Activated T-cell treated with anti-CD3 and anti-CD28 coated beads, Interleukin-2, amount 50 U/mL, for 72 hours (primary cell): ENCODE results near the gene CST5. TPM values are rescaled to one million over a fixed set of nuclear protein-coding genes. Genes with fewer than 3 reads are reported as not detected.
"Not testable (repeated sequence)": the region's sequence is repeated elsewhere in the genome, so short reads cannot be mapped to it uniquely, and the experiment has no call there.

Experiments
- ATAC-seq, 2 donors: fragments of 150-1000 bp; cut with Tn5 transposase; replicated peaks in 1 of 2; 2 replicates each; pipeline ENCODE4 v1.10.0; 2021; ENCODE audit warnings: moderate library complexity in 2 of 2, mild to moderate bottlenecking in 1 of 2
- DNase-seq, 2 donors: peaks; one replicate each; pipeline ENCODE4 v3.0.0; 2021 to 2022; ENCODE audit warnings: mixed read lengths in 1 of 2
- H3K27ac Mint-ChIP-seq: one replicate; pipeline ENCODE4 v1.8.0; 2022; ENCODE audit warnings: mild to moderate bottlenecking, moderate library complexity, mixed read lengths
- H3K27me3 Mint-ChIP-seq: one replicate; pipeline ENCODE4 v1.8.0; 2022; ENCODE audit warnings: low read depth, mixed read lengths
- H3K36me3 Mint-ChIP-seq, 2 donors: one replicate each; pipeline ENCODE4 v1.8.0; 2022; ENCODE audit warnings: mixed read lengths in 2 of 2, mild to moderate bottlenecking in 1 of 2; ENCODE audit not compliant: insufficient read depth in 2 of 2
- H3K4me1 Mint-ChIP-seq: one replicate; pipeline ENCODE4 v1.8.0; 2022; ENCODE audit warnings: low read depth, mixed read lengths
- H3K4me3 Mint-ChIP-seq, 2 donors: one replicate each; pipeline ENCODE4 v1.8.0; 2022; ENCODE audit warnings: mild to moderate bottlenecking in 2 of 2, mixed read lengths in 2 of 2, moderate library complexity in 2 of 2
- H3K9me3 Mint-ChIP-seq, 2 donors: one replicate each; pipeline ENCODE4 v1.8.0; 2022; ENCODE audit warnings: mixed read lengths in 2 of 2
- total RNA-seq, 2 donors: library from RNA; stranded (reverse); gene quantifications; one replicate each; pipeline ENCODE4 v1.2.3, GENCODE V29; 2022

Gene CST5
- total RNA-seq, 2 donors from 2014 or later = not detected

DNA sequence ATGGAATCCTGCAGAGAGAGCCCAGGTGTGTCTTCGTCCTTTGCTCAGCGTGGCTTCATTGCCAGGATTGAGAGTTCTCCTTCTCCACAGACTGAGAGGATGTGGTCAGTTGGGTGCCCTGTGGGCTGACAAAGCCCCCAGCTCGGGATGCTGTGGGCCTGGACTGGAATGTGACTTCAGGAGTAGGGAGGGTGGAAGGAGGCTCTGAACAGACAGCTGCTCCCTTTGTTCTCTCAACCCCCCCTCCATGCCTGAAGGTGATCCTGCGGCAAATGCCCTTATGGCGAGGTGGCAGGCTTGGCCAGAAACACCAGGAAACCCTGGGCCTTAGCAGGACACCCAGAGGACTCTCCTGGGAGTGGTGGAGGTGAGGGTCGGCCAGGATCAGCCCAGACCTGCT is 1.8 kb upstream of the CST5 start:
- no peaks in the 10 kb centered on the region for H3K4me1 Mint-ChIP-seq
- no peak overlapping the region for H3K4me3 Mint-ChIP-seq
- no peak for DNase-seq
- H3K27me3 Mint-ChIP-seq = no peaks in the 10 kb centered on the region
- ATAC-seq = no peak
- no peaks in the 10 kb centered on the region for H3K9me3 Mint-ChIP-seq
- H3K27ac Mint-ChIP-seq = no peak overlapping the region
- no peaks in the 10 kb centered on the region for H3K36me3 Mint-ChIP-seq

DNA sequence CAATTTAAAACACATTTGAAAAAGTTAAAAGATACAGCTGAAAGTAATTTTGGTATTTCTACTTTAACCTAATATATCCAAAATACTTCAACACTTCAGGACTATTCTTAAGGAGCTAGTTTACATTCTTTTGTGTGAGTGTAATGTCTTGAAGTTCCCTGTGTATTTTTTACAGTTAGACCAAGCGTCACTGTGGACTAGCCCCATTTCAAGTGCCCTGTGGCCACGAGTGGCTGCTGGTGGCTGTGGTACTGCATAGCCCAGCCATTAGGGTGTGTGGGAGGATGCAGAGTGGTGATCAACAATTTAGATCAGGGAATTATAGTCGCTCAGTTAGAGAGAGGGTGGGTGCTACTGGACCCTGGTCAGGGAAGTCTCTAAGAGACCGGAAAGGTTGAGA is 869 bp upstream of the CST5 start:
- peaks cover 4% of the 10 kb centered on the region for H3K4me1 Mint-ChIP-seq
- DNase-seq = no peak
- H3K27me3 Mint-ChIP-seq = no peaks in the 10 kb centered on the region
- H3K36me3 Mint-ChIP-seq = no peaks in the 10 kb centered on the region
- no peak for ATAC-seq
- no peak overlapping the region for H3K4me3 Mint-ChIP-seq
- no peaks in the 10 kb centered on the region for H3K9me3 Mint-ChIP-seq
- H3K27ac Mint-ChIP-seq = no peak overlapping the region

DNA sequence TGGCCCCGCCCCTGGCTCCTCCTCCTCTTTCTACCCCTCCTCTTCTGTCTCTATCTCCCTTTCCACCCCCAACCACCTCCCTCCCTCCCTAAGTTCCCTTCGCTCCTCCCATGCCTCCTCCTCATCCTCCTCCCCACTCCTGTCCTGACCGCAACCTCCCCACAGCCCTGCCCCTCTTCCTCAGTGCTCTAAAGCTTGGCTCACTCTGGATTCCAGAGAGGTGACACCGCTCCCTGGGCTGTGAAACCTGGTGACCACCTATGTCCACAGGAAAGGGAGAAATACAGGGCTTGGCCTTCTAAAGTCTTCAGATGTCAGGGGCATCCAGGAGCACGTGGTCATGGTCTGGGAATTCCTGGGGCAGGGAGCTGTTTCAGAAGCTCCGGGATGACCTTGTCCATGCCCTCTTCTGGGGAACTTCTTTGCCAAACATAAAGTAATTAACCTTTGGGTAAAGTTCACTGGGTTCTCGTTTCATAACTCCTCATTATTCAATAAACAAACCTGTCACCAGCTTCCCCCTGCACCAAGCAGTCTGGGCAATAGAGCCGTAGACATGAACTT is 345 bp upstream of the CST5 start:
- ATAC-seq (no peak), DNase-seq (no peak)
- Mint-ChIP-seq H3K9me3 (no peaks in the 10 kb centered on the region), H3K27ac (no peak overlapping the region), H3K27me3 (no peaks in the 10 kb centered on the region), H3K4me3 (no peak overlapping the region), H3K36me3 (no peaks in the 10 kb centered on the region), H3K4me1 (peaks cover 9% of the 10 kb centered on the region)

DNA sequence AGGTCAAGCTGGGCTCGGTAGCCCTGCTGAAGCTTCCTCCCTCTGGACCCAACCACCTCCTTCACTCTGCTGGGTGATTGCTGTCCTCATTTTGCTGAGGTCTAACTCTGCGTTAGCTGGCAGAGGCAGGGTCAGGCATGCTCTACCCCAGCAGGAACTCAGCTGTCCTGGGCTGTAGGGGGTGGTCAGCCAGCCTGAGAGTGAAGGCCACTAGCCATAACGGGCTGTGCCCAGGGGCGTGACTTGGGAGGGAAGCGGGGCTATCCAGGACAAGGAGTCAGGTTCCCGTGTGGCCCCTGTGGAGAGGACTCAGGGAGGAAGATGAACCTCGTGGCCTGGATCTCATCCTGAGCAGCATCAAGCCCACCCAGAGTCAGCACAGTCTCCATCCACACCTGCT is 761 bp downstream of the CST5 start:
- no peak for ATAC-seq
- H3K4me3 Mint-ChIP-seq = no peak overlapping the region
- H3K9me3 Mint-ChIP-seq = no peaks in the 10 kb centered on the region
- H3K27me3 Mint-ChIP-seq = no peaks in the 10 kb centered on the region
- no peak for DNase-seq
- H3K4me1 Mint-ChIP-seq = peaks cover 20% of the 10 kb centered on the region
- H3K27ac Mint-ChIP-seq = no peak overlapping the region
- no peaks in the 10 kb centered on the region for H3K36me3 Mint-ChIP-seq

DNA sequence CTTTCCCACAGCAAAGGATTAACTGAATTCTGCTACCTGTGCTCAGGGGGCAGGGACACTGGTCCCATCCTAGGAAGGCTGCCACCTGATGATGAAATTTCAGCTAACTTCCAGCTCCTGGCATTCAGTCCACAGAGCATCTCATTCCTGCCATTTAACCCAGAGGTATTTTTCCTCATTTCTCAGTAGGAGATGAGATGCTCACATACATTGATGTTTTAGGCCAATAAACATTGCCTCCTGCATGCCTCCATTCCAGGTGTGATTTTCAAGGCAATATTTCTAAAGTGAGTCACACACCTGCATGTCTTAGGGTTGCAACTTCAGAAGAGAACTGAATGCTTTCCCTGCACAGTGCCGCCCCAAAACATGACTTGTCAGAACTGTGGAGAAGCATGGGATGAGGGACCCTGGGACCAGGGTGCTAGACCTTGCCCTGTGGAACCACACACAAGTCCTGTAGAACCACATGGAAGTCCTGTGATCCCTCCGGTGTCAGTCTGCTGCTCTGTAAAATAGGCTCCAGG is 1.5 kb downstream of the CST5 start:
- H3K27ac Mint-ChIP-seq, H3K4me3 Mint-ChIP-seq, ATAC-seq, H3K27me3 Mint-ChIP-seq, H3K9me3 Mint-ChIP-seq, H3K36me3 Mint-ChIP-seq, DNase-seq: not testable (repeated sequence)
- H3K4me1 Mint-ChIP-seq = peaks cover 27% of the 10 kb centered on the region

DNA sequence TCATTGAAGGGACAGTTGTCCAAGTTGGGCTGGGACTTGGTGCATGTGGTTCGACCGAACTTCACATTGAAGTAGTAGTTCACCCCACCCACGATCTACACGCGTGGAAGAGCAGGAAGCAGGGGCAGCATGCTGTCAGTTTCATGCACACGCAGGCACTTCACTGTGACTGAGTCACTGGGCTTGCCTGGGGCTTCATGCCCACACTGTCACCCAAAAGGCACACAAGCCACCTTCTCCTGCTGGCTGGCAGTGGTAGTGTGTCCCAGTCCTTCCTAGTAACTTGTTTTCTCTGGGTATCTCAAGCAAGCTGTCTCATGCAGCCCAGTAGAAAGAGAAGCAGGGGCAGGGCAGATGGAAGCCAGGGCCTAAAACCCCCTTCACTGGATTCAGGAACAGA is 2.0 kb downstream of the CST5 start:
- no peaks in the 10 kb centered on the region for H3K27me3 Mint-ChIP-seq
- no peak for DNase-seq
- no peaks in the 10 kb centered on the region for H3K9me3 Mint-ChIP-seq
- no peak for ATAC-seq
- no peak overlapping the region for H3K27ac Mint-ChIP-seq
- no peaks in the 10 kb centered on the region for H3K36me3 Mint-ChIP-seq
- H3K4me3 Mint-ChIP-seq = no peak overlapping the region
- peaks cover 33% of the 10 kb centered on the region for H3K4me1 Mint-ChIP-seq

DNA sequence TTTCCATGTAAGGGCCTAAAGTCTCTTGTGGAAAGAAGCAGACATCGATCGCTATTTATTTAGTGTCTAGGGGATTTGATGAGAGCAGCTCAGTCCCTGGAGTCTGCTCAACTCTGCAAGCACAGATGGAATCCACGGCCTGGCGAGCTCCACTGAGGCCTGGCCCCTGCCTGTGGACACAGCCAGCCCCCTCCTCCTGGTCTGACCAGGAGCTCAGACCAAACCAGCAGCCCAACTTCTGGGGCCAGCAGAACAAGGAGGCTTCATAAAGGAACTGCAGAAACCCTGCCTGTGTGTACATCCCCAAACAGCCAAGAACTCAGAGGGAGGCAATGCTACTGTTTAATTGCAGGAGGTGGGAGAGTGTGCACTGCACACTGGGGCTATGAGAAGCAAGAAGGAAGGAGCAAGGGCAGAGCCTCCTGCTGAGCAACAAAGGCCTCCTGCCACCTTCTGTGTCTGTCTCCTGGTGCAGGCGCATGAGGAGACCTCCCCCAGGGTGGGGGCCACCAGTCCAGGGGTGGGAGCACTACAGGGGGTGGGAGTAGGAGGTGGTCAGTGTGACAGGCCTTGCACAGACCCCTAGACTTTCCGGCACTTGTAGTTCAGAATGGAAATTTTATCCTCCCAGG is 3.8 kb downstream of the CST5 start:
- Mint-ChIP-seq H3K9me3 (no peaks in the 10 kb centered on the region), H3K36me3 (no peaks in the 10 kb centered on the region), H3K27me3 (no peaks in the 10 kb centered on the region), H3K4me1 (peaks cover 34% of the 10 kb centered on the region), H3K4me3 (no peak overlapping the region), H3K27ac (no peak overlapping the region)
- DNase-seq = no peak
- ATAC-seq = no peak

DNA sequence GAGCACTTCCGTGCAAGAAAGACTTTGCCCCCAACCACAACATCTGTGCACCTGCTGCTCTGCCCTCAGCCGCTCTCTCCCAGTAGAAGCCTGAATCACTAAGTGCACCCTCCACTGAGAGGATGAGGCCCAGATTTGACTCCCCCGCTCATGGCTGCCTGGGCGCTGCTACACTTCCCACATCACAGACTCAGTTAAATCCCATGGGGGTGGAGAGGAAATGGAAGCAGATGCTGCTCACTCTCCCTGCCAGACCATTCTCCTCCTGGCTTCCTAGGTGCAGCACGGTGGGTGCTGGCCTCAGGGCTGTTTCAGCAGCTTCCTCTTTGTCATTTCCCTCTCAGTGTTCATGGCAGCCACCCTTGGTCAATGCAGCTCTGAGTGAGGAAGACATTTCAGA is 4.8 kb downstream of the CST5 start:
- Mint-ChIP-seq H3K27me3 (no peaks in the 10 kb centered on the region), H3K36me3 (no peaks in the 10 kb centered on the region), H3K4me1 (peaks cover 37% of the 10 kb centered on the region), H3K27ac (no peak overlapping the region), H3K4me3 (peak overlapping the region; percentile 6 to 9), H3K9me3 (no peaks in the 10 kb centered on the region)
- ATAC-seq (peak; percentile 27 to 50), DNase-seq (no peak)

DNA sequence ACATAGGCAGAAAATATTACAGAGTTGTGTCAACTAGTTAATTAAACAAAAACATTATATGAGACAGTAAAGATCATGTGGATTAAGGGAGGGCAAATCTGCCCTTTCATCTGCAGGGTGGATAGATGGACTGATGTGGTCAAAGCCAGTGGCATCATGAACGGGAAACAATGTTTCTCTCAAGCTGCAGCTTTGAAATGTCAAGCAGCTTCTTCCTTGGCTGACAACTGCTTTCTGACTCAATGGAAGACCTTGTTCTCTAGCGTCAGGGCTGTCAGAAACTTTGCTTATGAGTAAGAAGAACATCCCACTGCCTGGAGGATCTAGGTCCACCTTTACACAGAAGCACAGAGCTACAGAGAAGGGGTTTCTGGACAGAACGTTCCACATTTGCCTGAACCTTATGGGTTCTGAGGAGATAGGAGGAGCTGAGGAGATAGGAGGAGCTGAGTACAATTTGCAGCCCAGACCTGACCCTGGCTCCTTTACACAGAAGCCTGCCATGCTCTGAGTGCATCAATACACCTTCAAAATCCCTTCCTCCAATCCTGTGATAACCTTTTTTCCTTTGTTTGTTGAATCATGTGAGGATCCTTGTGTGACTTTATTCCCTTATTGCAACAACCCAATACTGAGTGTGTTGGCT is 6.1 kb downstream of the CST5 start:
- Mint-ChIP-seq H3K36me3 (no peaks in the 10 kb centered on the region), H3K4me3 (peak overlapping the region; percentile 12 to 35), H3K27me3 (peaks cover 5% of the 10 kb centered on the region), H3K27ac (peak overlapping the region; percentile 40), H3K4me1 (peaks cover 38% of the 10 kb centered on the region), H3K9me3 (no peaks in the 10 kb centered on the region)
- peak; percentile 78 to 80 for ATAC-seq
- DNase-seq = peak; percentile 13 to 27

DNA sequence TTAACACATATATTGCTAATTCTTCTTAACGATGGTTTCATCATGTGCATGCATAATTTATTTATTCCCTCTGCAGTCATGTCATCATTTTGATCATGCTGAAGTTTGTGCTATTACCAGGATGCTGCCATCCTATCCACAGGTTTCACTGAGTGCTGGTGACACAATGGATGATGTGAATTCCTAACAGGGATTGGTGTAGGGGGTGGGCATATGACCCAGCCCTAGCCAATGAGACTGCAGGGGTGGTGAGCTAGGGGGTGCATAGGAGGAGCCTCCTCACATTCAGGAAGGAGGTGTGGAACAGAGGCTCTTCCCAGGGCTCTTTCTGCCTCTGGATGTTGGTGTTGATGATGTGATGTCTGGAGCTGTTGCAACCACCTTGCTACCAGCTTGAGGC is 7.5 kb downstream of the CST5 start:
- no peak overlapping the region for H3K4me3 Mint-ChIP-seq
- H3K36me3 Mint-ChIP-seq = no peaks in the 10 kb centered on the region
- peaks cover 38% of the 10 kb centered on the region for H3K4me1 Mint-ChIP-seq
- no peak for ATAC-seq
- no peaks in the 10 kb centered on the region for H3K9me3 Mint-ChIP-seq
- H3K27me3 Mint-ChIP-seq = peaks cover 13% of the 10 kb centered on the region
- H3K27ac Mint-ChIP-seq = no peak overlapping the region
- no peak for DNase-seq

DNA sequence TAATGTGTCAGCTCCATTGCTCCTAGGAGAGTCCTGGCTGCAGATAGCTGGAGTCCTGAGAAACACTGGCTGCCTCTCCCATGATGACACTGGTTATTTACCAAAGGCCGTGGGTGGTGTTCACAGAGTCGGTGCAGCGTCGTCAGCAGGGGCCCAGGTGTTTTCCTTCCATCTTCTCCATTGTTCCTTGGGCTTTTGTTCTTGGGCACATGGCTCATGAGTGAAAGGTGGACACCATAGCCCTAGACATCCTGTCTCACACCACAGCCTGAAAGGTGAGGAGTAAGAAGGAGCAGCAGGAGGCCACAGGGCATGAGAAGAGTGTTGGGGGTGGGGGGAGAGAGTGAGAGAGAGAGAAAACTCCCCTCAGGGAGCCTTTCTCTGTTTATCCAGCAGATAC is 9.1 kb downstream of the CST5 start:
- no peak overlapping the region for H3K27ac Mint-ChIP-seq
- no peaks in the 10 kb centered on the region for H3K9me3 Mint-ChIP-seq
- H3K27me3 Mint-ChIP-seq = peaks cover 18% of the 10 kb centered on the region
- no peak for DNase-seq
- H3K4me1 Mint-ChIP-seq = peaks cover 35% of the 10 kb centered on the region
- no peaks in the 10 kb centered on the region for H3K36me3 Mint-ChIP-seq
- no peak overlapping the region for H3K4me3 Mint-ChIP-seq
- no peak for ATAC-seq

DNA sequence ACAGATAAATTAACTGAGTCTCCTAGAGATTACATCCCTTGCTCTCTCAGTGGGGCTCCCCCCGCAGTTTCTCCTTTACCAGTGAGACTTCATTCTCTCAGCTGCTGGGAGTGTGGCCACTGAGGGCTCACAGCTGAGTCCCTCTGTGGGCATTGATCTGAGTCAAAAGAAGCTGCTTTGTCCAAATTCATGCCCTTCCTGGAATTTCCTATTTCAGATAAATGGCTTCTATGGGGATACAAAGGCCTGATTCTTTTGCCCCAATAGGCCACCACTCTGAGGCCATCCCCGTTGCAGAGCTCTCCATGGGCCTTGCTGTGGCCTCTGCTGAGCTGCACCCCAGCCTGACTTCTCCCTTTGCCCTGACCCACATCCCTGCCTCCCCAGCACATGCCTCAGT is 10.0 kb downstream of the CST5 start:
- no peak for ATAC-seq
- Mint-ChIP-seq H3K27ac (no peak overlapping the region), H3K27me3 (peaks cover 18% of the 10 kb centered on the region), H3K4me3 (no peak overlapping the region), H3K9me3 (no peaks in the 10 kb centered on the region), H3K4me1 (peaks cover 26% of the 10 kb centered on the region), H3K36me3 (no peaks in the 10 kb centered on the region)
- no peak for DNase-seq

DNA sequence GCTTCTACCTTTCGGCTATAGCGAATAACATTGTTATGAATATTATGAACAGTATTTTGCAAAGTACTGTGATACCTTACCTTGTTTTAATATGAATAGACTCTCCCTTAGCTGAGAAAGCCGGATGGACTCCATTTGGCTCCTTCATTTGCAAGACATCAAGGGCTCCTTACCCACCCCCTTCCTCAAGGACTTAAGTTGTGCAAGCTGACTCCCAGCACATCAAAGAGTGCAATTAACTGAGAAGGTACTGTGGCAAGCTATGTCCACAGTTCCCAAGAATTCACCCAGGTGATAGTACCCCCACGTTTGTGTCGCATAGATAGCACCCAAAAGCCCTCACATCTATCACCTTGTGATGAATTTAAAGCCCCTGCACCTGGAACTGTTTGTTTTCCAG is 11.2 kb downstream of the CST5 start:
- no peaks in the 10 kb centered on the region for H3K36me3 Mint-ChIP-seq
- DNase-seq (no peak), ATAC-seq (no peak)
- H3K9me3 Mint-ChIP-seq = no peaks in the 10 kb centered on the region
- no peak overlapping the region for H3K27ac Mint-ChIP-seq
- H3K4me3 Mint-ChIP-seq = no peak overlapping the region
- peaks cover 18% of the 10 kb centered on the region for H3K27me3 Mint-ChIP-seq
- H3K4me1 Mint-ChIP-seq = peaks cover 14% of the 10 kb centered on the region
